Dermis blood vessel endothelial cell (primary cell): ENCODE measurements around the gene MASTL. TPM values are rescaled to one million over a fixed set of nuclear protein-coding genes. Genes with fewer than 3 reads are reported as not detected.
A peak's percentile ranks its signal among the peaks of the same experiment; 100 is the strongest.

Experiments
- DNase-seq: peaks from one replicate; pipeline ENCODE4 v3.0.0; 2010
- total RNA-seq: library from RNA; depleted of rRNA; stranded (reverse); fragments of >200 nt; gene quantifications from 2 replicates; pipeline ENCODE4 v1.2.3, GENCODE V29; 2014

Gene MASTL
- 12.9 and 19.2 TPM in 2 replicates for total RNA-seq

GRCh38 chr10:27155066-27155754 lies at the start of gene MASTL:
Gene MASTL, plus strand, starts transcription at chr10:27155352. Its CDS starts 75 bp downstream, at chr10:27155427.
- DNase-seq = peak; percentile 97

GRCh38 chr10:27108165-27108564 lies 47.0 kb upstream of the MASTL start:
- DNase-seq = no peak

GRCh38 chr10:27134371-27134770 lies 20.8 kb upstream of the MASTL start:
- no peak for DNase-seq

GRCh38 chr10:27138277-27138676 lies 16.9 kb upstream of the MASTL start:
- no peak for DNase-seq

GRCh38 chr10:27143686-27144085 lies 11.5 kb upstream of the MASTL start:
- DNase-seq = no peak

GRCh38 chr10:27145937-27146336 lies 9.2 kb upstream of the MASTL start:
- DNase-seq = no peak

- no peak for DNase-seq
Measured at GRCh38 chr10:27147701-27148100, 7.5 kb upstream of the MASTL start.

- DNase-seq = no peak
Measured at GRCh38 chr10:27150261-27150660, 4.9 kb upstream of the MASTL start.

GRCh38 chr10:27152687-27153086 lies 2.5 kb upstream of the MASTL start:
- no peak for DNase-seq

GRCh38 chr10:27153329-27153728 lies 1.8 kb upstream of the MASTL start:
- DNase-seq = no peak

- peak; percentile 59 for DNase-seq
Measured at GRCh38 chr10:27153845-27154193, 1.3 kb upstream of the MASTL start.

GRCh38 chr10:27156566-27156965 lies 1.4 kb downstream of the MASTL start:
- DNase-seq = peak; percentile 18

GRCh38 chr10:27157150-27157549 lies 2.0 kb downstream of the MASTL start:
- peak; percentile 48 for DNase-seq

- DNase-seq = no peak
Measured at GRCh38 chr10:27158421-27158820, 3.3 kb downstream of the MASTL start.

GRCh38 chr10:27169849-27170248 lies 14.7 kb downstream of the MASTL start:
- no peak for DNase-seq

- DNase-seq = no peak
Measured at GRCh38 chr10:27188259-27188658, 33.1 kb downstream of the MASTL start.

- no peak for DNase-seq
Measured at GRCh38 chr10:27188897-27189296, 33.7 kb downstream of the MASTL start.

GRCh38 chr10:27190508-27190907 lies 35.4 kb downstream of the MASTL start:
- peak; percentile 2 for DNase-seq

GRCh38 chr10:27192284-27192683 lies 37.1 kb downstream of the MASTL start:
- DNase-seq = peak; percentile 82

GRCh38 chr10:27197980-27198620 lies 42.9 kb downstream of the MASTL start:
- no peak for DNase-seq

GRCh38 chr10:27203806-27204205 lies 48.7 kb downstream of the MASTL start:
- DNase-seq = no peak

- DNase-seq = no peak
Measured at GRCh38 chr10:27207350-27207749, 52.2 kb downstream of the MASTL start.

GRCh38 chr10:27223964-27224363 lies 68.8 kb downstream of the MASTL start:
- peak; percentile 67 for DNase-seq

GRCh38 chr10:27225011-27225590 lies 69.9 kb downstream of the MASTL start:
- DNase-seq = no peak
